RWPE2 (cell line): Measurements from ENCODE around the gene SH3YL1.

Source experiments
- ATAC-seq: fragments of 200-7000 bp; cut with Tn5 transposase; 3 replicates; pipeline ENCODE4 v1.9.1; 2021; ENCODE audit warnings: low read depth
- DNase-seq: peaks from one replicate; pipeline ENCODE4 v3.0.0-alpha.2; 2020; ENCODE audit warnings: low spot score
- H3K27ac ChIP-seq: fragments of 450-650 bp; 2 replicates; pipeline ENCODE4 v1.5.1; 2017; ENCODE audit warnings: mild to moderate bottlenecking; ENCODE audit not compliant: poor library complexity, severe bottlenecking
- H3K27me3 ChIP-seq: fragments of 250-450 bp; sonication (Bioruptor Pico); 2 replicates; pipeline ENCODE4 v1.5.1; 2021; ENCODE audit warnings: mild to moderate bottlenecking, moderate library complexity; ENCODE audit not compliant: insufficient read depth, poor library complexity, severe bottlenecking
- H3K36me3 ChIP-seq: fragments of 250-450 bp; sonication (Bioruptor Pico); 2 replicates; pipeline ENCODE4 v1.5.1; 2020; ENCODE audit warnings: low read depth, mild to moderate bottlenecking, moderate library complexity
- H3K4me1 ChIP-seq: fragments of 250-450 bp; sonication (Bioruptor Pico); 2 replicates; pipeline ENCODE4 v1.5.1; 2021; ENCODE audit warnings: mild to moderate bottlenecking, moderate library complexity; ENCODE audit not compliant: insufficient read depth, poor library complexity, severe bottlenecking
- H3K4me3 ChIP-seq: fragments of 250-450 bp; sonication (Bioruptor Pico); 2 replicates; pipeline ENCODE4 v1.5.1; 2021; ENCODE audit warnings: mild to moderate bottlenecking, moderate library complexity; ENCODE audit not compliant: severe bottlenecking
- H3K9me3 ChIP-seq: fragments of 250-450 bp; sonication (Bioruptor Pico); 2 replicates; pipeline ENCODE4 v1.5.1; 2021; ENCODE audit warnings: mild to moderate bottlenecking, moderate library complexity; ENCODE audit not compliant: severe bottlenecking
- CTCF ChIP-seq: fragments of 450-650 bp; IDR thresholded peaks from one replicate; pipeline ENCODE4 v1.5.1; 2017; ENCODE audit warnings: mild to moderate bottlenecking, moderate library complexity; ENCODE audit not compliant: poor library complexity, severe bottlenecking

Gene SH3YL1

GRCh38 chr2:255195-255594 lies 8.6 kb downstream of the SH3YL1 start:
- Histone ChIP-seq H3K27me3 (no peaks in the 10 kb centered on the region), H3K27ac (no peak overlapping the region), H3K9me3 (peaks cover 9% of the 10 kb centered on the region), H3K4me1 (no peaks in the 10 kb centered on the region), H3K4me3 (no peak overlapping the region), H3K36me3 (peaks cover 42% of the 10 kb centered on the region)
- no peak for ATAC-seq
- no peak for TF ChIP-seq CTCF
- no peak for DNase-seq

- no peaks in the 10 kb centered on the region for H3K4me1 ChIP-seq
- H3K4me3 ChIP-seq, result no peak overlapping the region
- no peak for TF ChIP-seq CTCF
- no peak for ATAC-seq
- H3K36me3 ChIP-seq, result peaks cover 44% of the 10 kb centered on the region
- no peak overlapping the region for H3K27ac ChIP-seq
- no peaks in the 10 kb centered on the region for H3K27me3 ChIP-seq
- H3K9me3 ChIP-seq, result peaks cover 9% of the 10 kb centered on the region
- no peak for DNase-seq
Measured at GRCh38 chr2:254241-254640, 9.6 kb downstream of the SH3YL1 start.

GRCh38 chr2:253202-253638 lies 10.6 kb downstream of the SH3YL1 start:
- peaks cover 7% of the 10 kb centered on the region for H3K9me3 ChIP-seq
- H3K4me1 ChIP-seq, result no peaks in the 10 kb centered on the region
- no peak for TF ChIP-seq CTCF
- no peak overlapping the region for H3K4me3 ChIP-seq
- no peak for ATAC-seq
- no peak for DNase-seq
- peaks cover 35% of the 10 kb centered on the region for H3K36me3 ChIP-seq
- H3K27ac ChIP-seq, result no peak overlapping the region
- no peaks in the 10 kb centered on the region for H3K27me3 ChIP-seq

GRCh38 chr2:252001-252602 lies 11.7 kb downstream of the SH3YL1 start:
- H3K27ac ChIP-seq, result no peak overlapping the region
- no peak for ATAC-seq
- no peaks in the 10 kb centered on the region for H3K9me3 ChIP-seq
- no peaks in the 10 kb centered on the region for H3K27me3 ChIP-seq
- H3K36me3 ChIP-seq, result peaks cover 35% of the 10 kb centered on the region
- no peak for TF ChIP-seq CTCF
- no peak for DNase-seq
- H3K4me3 ChIP-seq, result no peak overlapping the region
- no peaks in the 10 kb centered on the region for H3K4me1 ChIP-seq

GRCh38 chr2:249538-250042 lies 14.2 kb downstream of the SH3YL1 start:
- no peak for ATAC-seq
- Histone ChIP-seq H3K27ac (no peak overlapping the region), H3K9me3 (no peaks in the 10 kb centered on the region), H3K4me3 (no peak overlapping the region), H3K36me3 (peaks cover 51% of the 10 kb centered on the region), H3K27me3 (no peaks in the 10 kb centered on the region), H3K4me1 (no peaks in the 10 kb centered on the region)
- TF ChIP-seq CTCF, result no peak
- no peak for DNase-seq
